ENCODE data around the gene ROBO4.

ROBO4 gene

DNA sequence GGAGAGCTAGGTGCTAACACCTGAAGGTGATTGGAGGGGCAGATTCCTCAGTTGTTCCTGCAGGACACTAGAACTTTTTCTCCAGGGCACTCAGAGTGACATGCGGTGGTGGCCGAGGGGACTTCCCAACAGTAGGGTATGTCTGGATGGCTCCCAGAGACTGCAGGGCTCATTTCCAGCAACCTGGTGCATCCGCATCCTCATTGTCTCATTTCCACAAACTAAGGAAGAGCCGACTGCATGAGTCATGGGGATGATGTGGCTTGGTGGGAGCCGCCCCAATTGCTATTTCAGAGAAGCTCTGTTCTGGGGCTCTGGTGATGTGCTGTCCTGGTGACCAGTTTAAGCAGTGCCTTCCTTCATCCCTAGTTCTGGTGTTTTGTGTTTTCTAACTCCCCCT lies 2.8 kb upstream of the ROBO4 start:
- H3K9ac ChIP-seq (ENCODE audit: low read length) = no peak overlapping the region
- TF ChIP-seq EZH2phosphoT487 (IDR thresholded peaks at IDR 0.05; ENCODE audit: low read length) = no peak
- TF ChIP-seq, protein P1, sequence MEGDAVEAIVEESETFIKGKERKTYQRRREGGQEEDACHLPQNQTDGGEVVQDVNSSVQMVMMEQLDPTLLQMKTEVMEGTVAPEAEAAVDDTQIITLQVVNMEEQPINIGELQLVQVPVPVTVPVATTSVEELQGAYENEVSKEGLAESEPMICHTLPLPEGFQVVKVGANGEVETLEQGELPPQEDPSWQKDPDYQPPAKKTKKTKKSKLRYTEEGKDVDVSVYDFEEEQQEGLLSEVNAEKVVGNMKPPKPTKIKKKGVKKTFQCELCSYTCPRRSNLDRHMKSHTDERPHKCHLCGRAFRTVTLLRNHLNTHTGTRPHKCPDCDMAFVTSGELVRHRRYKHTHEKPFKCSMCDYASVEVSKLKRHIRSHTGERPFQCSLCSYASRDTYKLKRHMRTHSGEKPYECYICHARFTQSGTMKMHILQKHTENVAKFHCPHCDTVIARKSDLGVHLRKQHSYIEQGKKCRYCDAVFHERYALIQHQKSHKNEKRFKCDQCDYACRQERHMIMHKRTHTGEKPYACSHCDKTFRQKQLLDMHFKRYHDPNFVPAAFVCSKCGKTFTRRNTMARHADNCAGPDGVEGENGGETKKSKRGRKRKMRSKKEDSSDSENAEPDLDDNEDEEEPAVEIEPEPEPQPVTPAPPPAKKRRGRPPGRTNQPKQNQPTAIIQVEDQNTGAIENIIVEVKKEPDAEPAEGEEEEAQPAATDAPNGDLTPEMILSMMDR (IDR thresholded peaks at IDR 0.05; ENCODE audit: low read length) = no peak
- TF ChIP-seq EZH2 (optimal IDR thresholded peaks at IDR 0.05; ENCODE audit: low read depth, low read length) = no peak
- H3K27ac ChIP-seq (ENCODE audit: low read length) = no peak overlapping the region
- no peaks in the 10 kb centered on the region for H4K20me1 ChIP-seq (ENCODE audit: insufficient read depth, low read length)
- no peak overlapping the region for H2AFZ ChIP-seq (ENCODE audit: low read length)
- H3K9me3 ChIP-seq (replicated peaks; ENCODE audit: insufficient read depth, low read length) = no peaks in the 10 kb centered on the region
- H3K4me3 ChIP-seq (ENCODE audit: low read length) = no peak overlapping the region
- H3K4me2 ChIP-seq (ENCODE audit: low read depth, low read length) = no peak overlapping the region
- DNase-seq = no peak
- H3K79me2 ChIP-seq (ENCODE audit: low read length) = no peaks in the 10 kb centered on the region
- no peaks in the 10 kb centered on the region for H3K36me3 ChIP-seq (replicated peaks; ENCODE audit: insufficient read depth, low read length)
- H3K27me3 ChIP-seq (replicated peaks; ENCODE audit: insufficient read depth, low read length) = no peaks in the 10 kb centered on the region
- H3K9me2 ChIP-seq (replicated peaks; ENCODE audit: insufficient read depth, low read length) = no peaks in the 10 kb centered on the region
- H3F3A ChIP-seq (ENCODE audit: insufficient read depth, low read length) = no peaks in the 10 kb centered on the region
- H3K4me1 ChIP-seq (ENCODE audit: low read length) = no peaks in the 10 kb centered on the region

DNA sequence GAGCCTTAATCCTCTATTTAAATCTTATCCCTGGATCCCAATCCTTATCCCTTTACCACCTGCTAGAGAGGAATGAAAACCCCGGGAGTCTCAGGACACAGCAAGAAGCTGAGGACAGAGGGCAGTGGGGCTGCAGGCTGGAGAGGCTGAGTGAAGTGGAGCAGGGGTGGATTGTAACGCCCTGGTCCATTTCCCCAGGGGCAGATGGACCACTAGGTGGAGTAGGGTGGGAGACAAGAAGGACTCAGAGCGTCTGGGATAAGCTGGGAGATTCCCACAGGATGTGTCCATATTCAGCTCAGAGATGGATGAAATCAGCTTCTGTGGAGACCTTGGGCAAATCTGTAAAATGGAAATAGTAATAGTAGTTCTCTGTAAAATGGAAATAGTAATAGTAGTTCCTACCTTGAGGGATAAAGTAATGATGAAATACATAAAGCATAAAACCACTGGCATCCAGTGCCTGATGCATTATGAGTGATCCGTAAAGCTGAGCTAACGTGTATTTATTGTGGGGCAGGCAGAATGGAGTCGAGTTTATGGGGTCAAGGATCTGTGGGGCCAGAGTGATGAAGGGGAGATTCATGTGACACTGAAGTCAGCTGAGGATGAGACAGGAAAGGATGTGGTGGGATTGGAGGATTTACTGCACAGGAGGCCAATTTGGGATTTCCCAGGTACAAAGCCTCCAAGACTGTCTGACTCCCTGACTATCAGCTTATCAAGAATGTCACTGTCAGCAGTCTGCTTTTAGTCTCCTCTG lies 1.9 kb upstream of the ROBO4 start:
- no peak overlapping the region for H3K4me2 ChIP-seq (ENCODE audit: low read depth, low read length)
- H4K20me1 ChIP-seq (ENCODE audit: insufficient read depth, low read length) = no peaks in the 10 kb centered on the region
- H3K4me1 ChIP-seq (ENCODE audit: low read length) = no peaks in the 10 kb centered on the region
- H3K27me3 ChIP-seq (replicated peaks; ENCODE audit: insufficient read depth, low read length) = no peaks in the 10 kb centered on the region
- H3K9me2 ChIP-seq (replicated peaks; ENCODE audit: insufficient read depth, low read length) = no peaks in the 10 kb centered on the region
- no peak overlapping the region for H3K4me3 ChIP-seq (ENCODE audit: low read length)
- H3K79me2 ChIP-seq (ENCODE audit: low read length) = no peaks in the 10 kb centered on the region
- no peaks in the 10 kb centered on the region for H3K9me3 ChIP-seq (replicated peaks; ENCODE audit: insufficient read depth, low read length)
- no peak overlapping the region for H3K9ac ChIP-seq (ENCODE audit: low read length)
- H3F3A ChIP-seq (ENCODE audit: insufficient read depth, low read length) = no peaks in the 10 kb centered on the region
- no peak overlapping the region for H3K27ac ChIP-seq (ENCODE audit: low read length)
- no peaks in the 10 kb centered on the region for H3K36me3 ChIP-seq (replicated peaks; ENCODE audit: insufficient read depth, low read length)
- TF ChIP-seq EZH2phosphoT487 (IDR thresholded peaks at IDR 0.05; ENCODE audit: low read length) = no peak
- no peak for TF ChIP-seq EZH2 (optimal IDR thresholded peaks at IDR 0.05; ENCODE audit: low read depth, low read length)
- TF ChIP-seq, protein P1 (IDR thresholded peaks at IDR 0.05; ENCODE audit: low read length) = no peak
- DNase-seq = no peak
- H2AFZ ChIP-seq (ENCODE audit: low read length) = no peak overlapping the region

DNA sequence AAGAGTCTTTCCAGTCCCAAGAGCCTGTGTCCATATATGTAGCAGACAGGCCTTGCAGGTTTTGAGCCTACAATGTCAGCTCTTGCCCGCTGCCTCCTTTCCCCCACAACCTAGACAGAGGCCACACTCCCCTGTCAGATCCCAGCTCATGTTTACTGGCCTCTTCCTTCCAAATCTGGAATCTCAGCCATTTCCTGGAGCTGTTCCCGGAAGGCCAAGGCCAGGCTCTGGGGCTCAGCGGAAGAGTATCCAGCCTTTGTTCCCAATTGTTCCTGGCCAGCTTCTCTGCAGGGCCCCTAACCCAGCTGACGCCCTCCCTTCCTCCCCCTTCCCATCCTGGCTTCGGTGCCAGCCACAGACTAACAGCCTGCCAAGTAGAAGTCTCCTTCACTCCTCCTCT lies 1.0 kb upstream of the ROBO4 start:
- no peaks in the 10 kb centered on the region for H3F3A ChIP-seq (ENCODE audit: insufficient read depth, low read length)
- no peaks in the 10 kb centered on the region for H3K36me3 ChIP-seq (replicated peaks; ENCODE audit: insufficient read depth, low read length)
- H3K4me3 ChIP-seq (ENCODE audit: low read length) = no peak overlapping the region
- no peaks in the 10 kb centered on the region for H3K9me3 ChIP-seq (replicated peaks; ENCODE audit: insufficient read depth, low read length)
- no peaks in the 10 kb centered on the region for H3K9me2 ChIP-seq (replicated peaks; ENCODE audit: insufficient read depth, low read length)
- DNase-seq = no peak
- H3K27ac ChIP-seq (ENCODE audit: low read length) = no peak overlapping the region
- no peaks in the 10 kb centered on the region for H3K27me3 ChIP-seq (replicated peaks; ENCODE audit: insufficient read depth, low read length)
- no peak for TF ChIP-seq EZH2 (optimal IDR thresholded peaks at IDR 0.05; ENCODE audit: low read depth, low read length)
- TF ChIP-seq, protein P1 (IDR thresholded peaks at IDR 0.05; ENCODE audit: low read length) = no peak
- H2AFZ ChIP-seq (ENCODE audit: low read length) = no peak overlapping the region
- no peak overlapping the region for H3K4me2 ChIP-seq (ENCODE audit: low read depth, low read length)
- no peak overlapping the region for H3K9ac ChIP-seq (ENCODE audit: low read length)
- H3K79me2 ChIP-seq (ENCODE audit: low read length) = no peaks in the 10 kb centered on the region
- H3K4me1 ChIP-seq (ENCODE audit: low read length) = no peaks in the 10 kb centered on the region
- H4K20me1 ChIP-seq (ENCODE audit: insufficient read depth, low read length) = no peaks in the 10 kb centered on the region
